ENCODE results near the gene LRRC4C. TPM values are rescaled to one million over a fixed set of nuclear protein-coding genes. Genes with fewer than 3 reads are reported as not detected.

The LRRC4C gene
- total RNA-seq, 1 experiment from 2014 or later = 0.15 TPM

DNA sequence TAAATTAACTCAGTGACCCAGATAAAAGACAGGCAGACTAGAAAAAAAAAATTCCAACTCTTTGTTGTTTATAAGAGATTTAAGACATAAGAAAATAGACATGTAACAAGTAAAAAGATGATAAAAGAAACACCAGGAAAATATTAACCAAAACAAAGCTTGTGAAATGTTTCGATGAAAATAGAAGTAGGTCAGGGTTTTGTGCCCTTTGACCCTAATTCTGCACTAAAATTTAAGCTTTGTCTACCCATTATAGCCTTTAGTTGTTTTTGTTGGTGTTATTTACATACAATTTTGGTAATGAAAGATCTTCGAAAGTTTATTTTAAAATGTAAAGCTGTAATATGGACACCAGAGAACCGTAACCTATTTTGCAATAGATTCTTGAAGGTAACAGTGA lies 75.7 kb downstream of the LRRC4C start:
- intact Hi-C loops (cut with micrococcal nuclease; ENCODE audit: unreplicated experiment) = no loop called here
- POLR2A ChIA-PET = no interaction called here
- ATAC-seq = no peak
- CTCF ChIA-PET = no interaction called here
- DNase-seq (ENCODE audit: low read depth, low spot score) = no peak
- no peak overlapping the region for H3K27ac ChIP-seq (ENCODE audit: low read length)
- H3K9me3 ChIP-seq (ENCODE audit: control insufficient read depth, insufficient read depth, low read depth, low read length) = no peaks in the 10 kb centered on the region
- in situ Hi-C loops (cut with HindIII; ENCODE audit: low pct_unique_long_range_greater_than_20kb, low sequenced_read_pairs) = no loop called here
- no peak overlapping the region for H3K4me3 ChIP-seq (ENCODE audit: low read depth in 2 of 2, low read length in 2 of 2)
- TF ChIP-seq, protein P1, sequence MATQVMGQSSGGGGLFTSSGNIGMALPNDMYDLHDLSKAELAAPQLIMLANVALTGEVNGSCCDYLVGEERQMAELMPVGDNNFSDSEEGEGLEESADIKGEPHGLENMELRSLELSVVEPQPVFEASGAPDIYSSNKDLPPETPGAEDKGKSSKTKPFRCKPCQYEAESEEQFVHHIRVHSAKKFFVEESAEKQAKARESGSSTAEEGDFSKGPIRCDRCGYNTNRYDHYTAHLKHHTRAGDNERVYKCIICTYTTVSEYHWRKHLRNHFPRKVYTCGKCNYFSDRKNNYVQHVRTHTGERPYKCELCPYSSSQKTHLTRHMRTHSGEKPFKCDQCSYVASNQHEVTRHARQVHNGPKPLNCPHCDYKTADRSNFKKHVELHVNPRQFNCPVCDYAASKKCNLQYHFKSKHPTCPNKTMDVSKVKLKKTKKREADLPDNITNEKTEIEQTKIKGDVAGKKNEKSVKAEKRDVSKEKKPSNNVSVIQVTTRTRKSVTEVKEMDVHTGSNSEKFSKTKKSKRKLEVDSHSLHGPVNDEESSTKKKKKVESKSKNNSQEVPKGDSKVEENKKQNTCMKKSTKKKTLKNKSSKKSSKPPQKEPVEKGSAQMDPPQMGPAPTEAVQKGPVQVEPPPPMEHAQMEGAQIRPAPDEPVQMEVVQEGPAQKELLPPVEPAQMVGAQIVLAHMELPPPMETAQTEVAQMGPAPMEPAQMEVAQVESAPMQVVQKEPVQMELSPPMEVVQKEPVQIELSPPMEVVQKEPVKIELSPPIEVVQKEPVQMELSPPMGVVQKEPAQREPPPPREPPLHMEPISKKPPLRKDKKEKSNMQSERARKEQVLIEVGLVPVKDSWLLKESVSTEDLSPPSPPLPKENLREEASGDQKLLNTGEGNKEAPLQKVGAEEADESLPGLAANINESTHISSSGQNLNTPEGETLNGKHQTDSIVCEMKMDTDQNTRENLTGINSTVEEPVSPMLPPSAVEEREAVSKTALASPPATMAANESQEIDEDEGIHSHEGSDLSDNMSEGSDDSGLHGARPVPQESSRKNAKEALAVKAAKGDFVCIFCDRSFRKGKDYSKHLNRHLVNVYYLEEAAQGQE (IDR thresholded peaks at IDR 0.05; ENCODE audit: insufficient read depth in 1 of 2, low read depth in 2 of 2, low read length in 1 of 2) = no peak
- TF ChIP-seq POLR2AphosphoS5 (IDR thresholded peaks at IDR 0.05; ENCODE audit: low read depth, low read length) = no peak
- TF ChIP-seq, protein P2, sequence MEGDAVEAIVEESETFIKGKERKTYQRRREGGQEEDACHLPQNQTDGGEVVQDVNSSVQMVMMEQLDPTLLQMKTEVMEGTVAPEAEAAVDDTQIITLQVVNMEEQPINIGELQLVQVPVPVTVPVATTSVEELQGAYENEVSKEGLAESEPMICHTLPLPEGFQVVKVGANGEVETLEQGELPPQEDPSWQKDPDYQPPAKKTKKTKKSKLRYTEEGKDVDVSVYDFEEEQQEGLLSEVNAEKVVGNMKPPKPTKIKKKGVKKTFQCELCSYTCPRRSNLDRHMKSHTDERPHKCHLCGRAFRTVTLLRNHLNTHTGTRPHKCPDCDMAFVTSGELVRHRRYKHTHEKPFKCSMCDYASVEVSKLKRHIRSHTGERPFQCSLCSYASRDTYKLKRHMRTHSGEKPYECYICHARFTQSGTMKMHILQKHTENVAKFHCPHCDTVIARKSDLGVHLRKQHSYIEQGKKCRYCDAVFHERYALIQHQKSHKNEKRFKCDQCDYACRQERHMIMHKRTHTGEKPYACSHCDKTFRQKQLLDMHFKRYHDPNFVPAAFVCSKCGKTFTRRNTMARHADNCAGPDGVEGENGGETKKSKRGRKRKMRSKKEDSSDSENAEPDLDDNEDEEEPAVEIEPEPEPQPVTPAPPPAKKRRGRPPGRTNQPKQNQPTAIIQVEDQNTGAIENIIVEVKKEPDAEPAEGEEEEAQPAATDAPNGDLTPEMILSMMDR (IDR thresholded peaks at IDR 0.05) = no peak
- no peak for TF ChIP-seq TCF7L2 (IDR thresholded peaks at IDR 0.05; ENCODE audit: low read depth, low read length)
- TF ChIP-seq SIN3A (IDR thresholded peaks at IDR 0.05; ENCODE audit: borderline replicate concordance, insufficient read depth, low read depth, low read length) = no peak
- BruUV-seq (replicated peaks) = no TSS peak
- no peaks in the 10 kb centered on the region for H3K27me3 ChIP-seq (ENCODE audit: control insufficient read depth, insufficient read depth, low read length)
- no peaks in the 10 kb centered on the region for H3K36me3 ChIP-seq (ENCODE audit: control insufficient read depth, insufficient read depth, low read length)
- H3K4me1 ChIP-seq (ENCODE audit: control insufficient read depth, insufficient read depth, low read length) = no peaks in the 10 kb centered on the region

DNA sequence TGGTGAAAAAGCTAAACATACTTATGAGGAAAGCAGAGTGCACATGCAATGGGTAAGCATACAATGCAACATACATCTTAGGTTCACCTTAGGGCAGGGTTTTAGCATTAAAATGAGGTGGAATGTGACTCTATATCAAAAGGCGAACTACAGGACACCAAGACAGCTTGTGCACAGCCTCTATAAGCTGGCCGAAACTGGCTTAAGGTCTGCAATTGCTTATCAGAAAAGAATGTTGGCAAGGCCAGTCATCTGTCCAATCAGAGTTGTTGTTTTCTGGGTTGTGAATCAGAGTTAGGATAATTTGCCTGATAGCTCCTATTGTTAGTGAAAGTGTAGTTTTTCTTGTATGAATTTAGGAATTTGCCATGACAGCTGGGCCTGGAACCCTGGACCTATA lies 76.5 kb downstream of the LRRC4C start:
- BruUV-seq (replicated peaks) = no TSS peak
- DNase-seq (ENCODE audit: low read depth, low spot score) (no peak), ATAC-seq (no peak)
- H3K36me3 ChIP-seq (ENCODE audit: control insufficient read depth, insufficient read depth, low read length) = no peaks in the 10 kb centered on the region
- TF ChIP-seq POLR2AphosphoS5 (IDR thresholded peaks at IDR 0.05; ENCODE audit: low read depth, low read length) (no peak), SIN3A (IDR thresholded peaks at IDR 0.05; ENCODE audit: borderline replicate concordance, insufficient read depth, low read depth, low read length) (no peak), TCF7L2 (IDR thresholded peaks at IDR 0.05; ENCODE audit: low read depth, low read length) (no peak)
- TF ChIP-seq, protein P1 (IDR thresholded peaks at IDR 0.05; ENCODE audit: insufficient read depth in 1 of 2, low read depth in 2 of 2, low read length in 1 of 2) = no peak
- no peaks in the 10 kb centered on the region for H3K27me3 ChIP-seq (ENCODE audit: control insufficient read depth, insufficient read depth, low read length)
- in situ Hi-C loops (cut with HindIII; ENCODE audit: low pct_unique_long_range_greater_than_20kb, low sequenced_read_pairs) (no loop called here), intact Hi-C loops (cut with micrococcal nuclease; ENCODE audit: unreplicated experiment) (no loop called here)
- ChIA-PET CTCF (no interaction called here), POLR2A (no interaction called here)
- no peaks in the 10 kb centered on the region for H3K4me1 ChIP-seq (ENCODE audit: control insufficient read depth, insufficient read depth, low read length)
- no peaks in the 10 kb centered on the region for H3K9me3 ChIP-seq (ENCODE audit: control insufficient read depth, insufficient read depth, low read depth, low read length)
- no peak overlapping the region for H3K4me3 ChIP-seq (ENCODE audit: low read depth in 2 of 2, low read length in 2 of 2)
- no peak overlapping the region for H3K27ac ChIP-seq (ENCODE audit: low read length)

Data from Panc1 (cell line).